ENCODE measurements around the gene PTGR3. TPM values are rescaled to one million over a fixed set of nuclear protein-coding genes. Genes with fewer than 3 reads are reported as not detected.

PTGR3 gene, protein sequence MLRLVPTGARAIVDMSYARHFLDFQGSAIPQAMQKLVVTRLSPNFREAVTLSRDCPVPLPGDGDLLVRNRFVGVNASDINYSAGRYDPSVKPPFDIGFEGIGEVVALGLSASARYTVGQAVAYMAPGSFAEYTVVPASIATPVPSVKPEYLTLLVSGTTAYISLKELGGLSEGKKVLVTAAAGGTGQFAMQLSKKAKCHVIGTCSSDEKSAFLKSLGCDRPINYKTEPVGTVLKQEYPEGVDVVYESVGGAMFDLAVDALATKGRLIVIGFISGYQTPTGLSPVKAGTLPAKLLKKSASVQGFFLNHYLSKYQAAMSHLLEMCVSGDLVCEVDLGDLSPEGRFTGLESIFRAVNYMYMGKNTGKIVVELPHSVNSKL
- total RNA-seq: 10 to 100 TPM; 28.4 to 33.0 TPM

DNA sequence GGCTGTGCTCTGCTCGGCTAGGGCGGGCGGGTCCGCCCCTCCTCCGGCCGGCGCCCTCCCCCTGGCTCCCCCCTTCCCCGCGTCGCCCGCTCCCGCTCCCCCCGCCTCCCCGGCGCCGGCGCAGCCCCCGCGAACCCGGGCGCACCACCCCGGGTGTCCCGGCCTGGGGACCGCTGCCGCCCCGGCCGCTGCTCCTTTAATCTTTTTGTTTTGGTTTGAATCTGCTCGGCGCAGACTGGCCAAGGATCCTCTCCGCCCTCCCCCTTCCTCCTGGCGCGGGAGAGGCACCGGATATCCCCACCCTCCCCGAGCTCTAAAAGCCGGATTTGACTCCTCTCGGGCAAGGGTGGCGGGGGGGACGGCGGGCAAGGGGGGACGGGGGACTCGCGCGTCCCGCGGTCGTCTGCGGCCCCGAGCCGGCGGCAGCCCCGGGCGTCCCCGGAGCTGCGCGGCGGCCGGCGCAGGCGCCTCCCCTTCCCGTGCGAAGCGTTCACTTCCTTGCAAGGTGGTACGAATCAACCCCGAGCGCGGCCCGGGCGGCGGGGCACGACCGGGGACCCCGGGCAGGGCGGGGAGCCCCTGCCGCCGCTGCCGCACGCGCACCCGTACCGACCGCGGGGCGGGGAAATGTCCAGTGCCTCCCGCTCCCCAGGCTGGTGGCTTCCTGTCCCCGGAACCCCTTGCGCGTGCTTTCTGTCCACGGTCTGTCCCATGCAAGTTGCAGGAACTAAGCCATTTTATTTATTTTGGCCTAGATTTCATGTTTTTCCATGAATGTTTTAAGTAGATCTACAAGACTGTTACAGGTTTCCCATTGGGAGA, at the start of gene PTGR3:
Gene PTGR3 (minus strand): TSS at position 11 of the 822 bp plus-strand sequence. CDS start 81 bp downstream, outside the sequence.
- intact Hi-C loops (cut with micrococcal nuclease): loop anchor here (2.0 to 10.0 kb wide), 7 partner anchors 257 to 1995 kb away; partner anchors contain the start of gene CYB5A
- H3K4me1 Mint-ChIP-seq (ENCODE audit: low read depth): peaks cover 51% of the 10 kb centered on the region
- peak; percentile 92 for DNase-seq
- H3K4me3 Mint-ChIP-seq: peak within 1 kb of the TSS; percentile 97
- H3K36me3 Mint-ChIP-seq (ENCODE audit: low read depth): peaks cover 8% of the 10 kb centered on the region
- H3K27ac Mint-ChIP-seq: peak within 1 kb of the TSS; percentile 98
- H3K27me3 Mint-ChIP-seq (ENCODE audit: low read depth): peaks cover 12% of the 10 kb centered on the region
- H3K9me3 Mint-ChIP-seq: no peaks in the 10 kb centered on the region
- CTCF ChIA-PET: interaction anchor here (2.9 kb wide), 1 partner anchor 37 kb away, joined by 7 read pairs; no protein-coding TSS in a partner anchor

DNA sequence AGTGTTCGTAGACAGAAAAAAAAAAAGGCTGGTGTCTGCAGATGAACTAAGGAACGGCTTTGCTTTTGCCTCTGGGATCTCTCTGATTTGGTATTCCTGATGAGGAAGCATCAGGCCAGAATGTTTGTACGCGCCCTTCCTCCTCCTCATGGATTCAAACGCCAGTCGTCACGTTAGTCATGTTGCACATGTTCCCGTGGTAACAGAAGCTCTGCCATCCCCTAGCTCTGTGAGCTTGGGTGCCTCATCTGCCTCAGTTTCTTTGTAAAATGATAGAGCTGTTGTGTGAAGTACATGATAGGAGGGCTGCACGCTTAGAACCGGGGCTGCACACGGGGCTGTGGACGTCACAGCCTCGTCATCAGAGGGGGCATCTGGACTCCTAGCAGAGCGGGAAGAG, 48.7 kb upstream of the PTGR3 start:
- Mint-ChIP-seq H3K4me1 (ENCODE audit: low read depth) (peaks cover 52% of the 10 kb centered on the region), H3K36me3 (ENCODE audit: low read depth) (no peaks in the 10 kb centered on the region), H3K27ac (no peak overlapping the region), H3K27me3 (ENCODE audit: low read depth) (no peaks in the 10 kb centered on the region), H3K9me3 (no peaks in the 10 kb centered on the region), H3K4me3 (no peak overlapping the region)
- DNase-seq: no peak
- CTCF ChIA-PET: no interaction called here
- intact Hi-C loops (cut with micrococcal nuclease): no loop called here

DNA sequence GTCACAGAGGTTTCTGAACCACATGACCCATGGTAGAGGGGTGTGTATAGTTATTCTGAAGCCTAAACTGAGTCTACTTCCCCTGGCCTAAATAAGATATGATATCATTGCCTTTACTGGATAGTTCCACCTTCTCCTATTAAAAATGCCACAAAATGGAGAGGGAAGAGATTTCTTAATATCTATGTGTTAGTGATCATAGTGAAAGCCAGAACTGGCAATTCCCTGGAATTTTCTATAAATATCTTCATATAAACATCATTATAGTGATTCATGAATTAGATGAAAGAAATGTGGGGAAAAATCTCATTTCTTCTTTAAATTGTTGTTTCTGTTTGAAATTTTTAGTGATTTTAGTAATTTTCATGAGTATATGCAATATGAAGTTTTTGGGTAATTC, 47.4 kb upstream of the PTGR3 start:
- no peaks in the 10 kb centered on the region for H3K27me3 Mint-ChIP-seq (ENCODE audit: low read depth)
- no peak overlapping the region for H3K4me3 Mint-ChIP-seq
- CTCF ChIA-PET: no interaction called here
- H3K36me3 Mint-ChIP-seq (ENCODE audit: low read depth): no peaks in the 10 kb centered on the region
- no peak for DNase-seq
- intact Hi-C loops (cut with micrococcal nuclease): no loop called here
- H3K27ac Mint-ChIP-seq: no peak overlapping the region
- H3K9me3 Mint-ChIP-seq: no peaks in the 10 kb centered on the region
- peaks cover 50% of the 10 kb centered on the region for H3K4me1 Mint-ChIP-seq (ENCODE audit: low read depth)

DNA sequence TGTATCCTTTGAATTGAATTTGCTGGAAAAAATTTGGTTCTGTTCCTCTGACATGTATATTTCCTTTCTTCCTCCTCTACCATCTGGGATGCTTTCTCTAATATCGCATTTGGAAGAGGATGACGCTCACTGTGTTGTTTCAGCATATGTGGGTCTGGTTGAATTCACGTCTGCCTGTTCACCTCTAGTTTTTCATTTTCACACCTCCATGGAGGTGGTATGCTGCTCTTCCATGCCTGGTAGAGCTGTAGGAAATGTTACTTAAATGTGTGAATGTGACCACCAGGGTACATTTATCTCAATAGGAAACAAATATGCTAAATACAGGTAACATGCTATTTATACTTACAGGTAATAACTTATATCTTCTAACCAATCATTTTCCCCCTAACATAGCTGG, 46.2 kb upstream of the PTGR3 start:
- Mint-ChIP-seq H3K27me3 (ENCODE audit: low read depth) (no peaks in the 10 kb centered on the region), H3K4me1 (ENCODE audit: low read depth) (peaks cover 46% of the 10 kb centered on the region), H3K27ac (no peak overlapping the region), H3K36me3 (ENCODE audit: low read depth) (no peaks in the 10 kb centered on the region), H3K9me3 (no peaks in the 10 kb centered on the region), H3K4me3 (no peak overlapping the region)
- intact Hi-C loops (cut with micrococcal nuclease): no loop called here
- no peak for DNase-seq
- CTCF ChIA-PET: no interaction called here

DNA sequence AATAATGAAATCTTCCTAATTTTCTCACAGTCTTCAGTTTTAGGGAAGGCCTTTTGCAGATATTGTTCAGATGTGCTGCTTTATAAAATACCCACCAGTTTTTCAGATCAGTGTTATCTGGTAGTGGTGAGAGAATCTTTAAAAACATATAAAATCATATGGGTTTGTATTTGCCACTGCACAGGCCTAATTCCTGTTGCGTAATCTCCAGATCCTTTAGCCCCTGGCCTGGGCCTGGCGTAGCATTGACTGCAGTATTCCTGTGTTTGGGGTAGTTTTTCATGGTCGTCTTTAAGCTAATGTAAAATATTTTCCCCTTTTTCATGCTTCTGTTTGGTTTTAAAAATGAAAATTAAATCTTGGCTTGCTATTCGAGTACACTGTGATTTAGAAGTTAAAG, 44.8 kb upstream of the PTGR3 start:
- CTCF ChIA-PET: interaction anchor here (0.7 kb wide), 1 partner anchor 10 kb away, joined by 3 read pairs; no protein-coding TSS in a partner anchor
- H3K4me1 Mint-ChIP-seq (ENCODE audit: low read depth): peaks cover 51% of the 10 kb centered on the region
- peaks cover 2% of the 10 kb centered on the region for H3K36me3 Mint-ChIP-seq (ENCODE audit: low read depth)
- no peak overlapping the region for H3K4me3 Mint-ChIP-seq
- H3K9me3 Mint-ChIP-seq: no peaks in the 10 kb centered on the region
- no peaks in the 10 kb centered on the region for H3K27me3 Mint-ChIP-seq (ENCODE audit: low read depth)
- intact Hi-C loops (cut with micrococcal nuclease): no loop called here
- no peak for DNase-seq
- H3K27ac Mint-ChIP-seq: no peak overlapping the region

DNA sequence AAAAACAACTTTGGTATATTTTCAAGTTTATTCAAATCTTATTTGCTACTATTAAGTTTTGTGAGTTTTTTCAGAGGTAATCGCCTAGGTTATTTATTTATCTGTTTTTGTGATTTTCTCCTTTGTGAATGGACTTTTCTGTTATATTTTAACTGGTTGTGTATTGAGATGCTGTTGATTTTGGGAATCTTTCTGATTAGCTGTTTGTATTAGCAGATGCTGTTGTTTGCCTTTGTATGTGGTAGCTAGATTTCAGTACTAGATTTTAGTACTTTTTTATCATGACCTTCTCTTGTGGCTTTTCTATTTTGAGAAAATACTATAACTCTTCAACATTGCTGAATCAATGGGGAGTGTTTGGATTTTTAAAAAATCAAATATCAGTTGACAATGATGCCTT, 44.1 kb upstream of the PTGR3 start:
- Mint-ChIP-seq H3K27ac (no peak overlapping the region), H3K9me3 (no peaks in the 10 kb centered on the region), H3K4me3 (no peak overlapping the region), H3K4me1 (ENCODE audit: low read depth) (peaks cover 58% of the 10 kb centered on the region), H3K36me3 (ENCODE audit: low read depth) (peaks cover 2% of the 10 kb centered on the region), H3K27me3 (ENCODE audit: low read depth) (no peaks in the 10 kb centered on the region)
- CTCF ChIA-PET: no interaction called here
- intact Hi-C loops (cut with micrococcal nuclease): no loop called here
- no peak for DNase-seq

DNA sequence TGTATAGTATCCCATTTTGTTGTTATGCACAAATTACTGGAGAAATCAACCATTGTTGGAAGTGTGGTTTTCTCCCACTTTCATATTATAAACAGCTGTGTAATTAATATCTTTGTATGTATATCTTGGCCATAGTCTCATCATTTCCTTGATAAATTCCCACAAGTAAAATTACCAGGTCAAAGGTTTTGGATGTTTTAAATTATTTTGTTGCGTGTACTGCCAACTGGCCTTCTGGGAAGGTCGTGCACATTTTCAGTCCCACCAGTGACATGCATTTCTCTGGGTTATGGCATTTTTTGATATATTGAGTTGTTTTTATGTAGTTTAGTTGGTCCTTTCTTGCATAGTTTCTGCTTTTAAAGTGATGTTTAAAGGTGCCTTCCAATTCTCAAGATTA, 43.2 kb upstream of the PTGR3 start:
- Mint-ChIP-seq H3K27ac (no peak overlapping the region), H3K9me3 (no peaks in the 10 kb centered on the region), H3K4me3 (no peak overlapping the region), H3K4me1 (ENCODE audit: low read depth) (peaks cover 58% of the 10 kb centered on the region), H3K36me3 (ENCODE audit: low read depth) (peaks cover 2% of the 10 kb centered on the region), H3K27me3 (ENCODE audit: low read depth) (no peaks in the 10 kb centered on the region)
- CTCF ChIA-PET: no interaction called here
- intact Hi-C loops (cut with micrococcal nuclease): no loop called here
- DNase-seq: no peak

DNA sequence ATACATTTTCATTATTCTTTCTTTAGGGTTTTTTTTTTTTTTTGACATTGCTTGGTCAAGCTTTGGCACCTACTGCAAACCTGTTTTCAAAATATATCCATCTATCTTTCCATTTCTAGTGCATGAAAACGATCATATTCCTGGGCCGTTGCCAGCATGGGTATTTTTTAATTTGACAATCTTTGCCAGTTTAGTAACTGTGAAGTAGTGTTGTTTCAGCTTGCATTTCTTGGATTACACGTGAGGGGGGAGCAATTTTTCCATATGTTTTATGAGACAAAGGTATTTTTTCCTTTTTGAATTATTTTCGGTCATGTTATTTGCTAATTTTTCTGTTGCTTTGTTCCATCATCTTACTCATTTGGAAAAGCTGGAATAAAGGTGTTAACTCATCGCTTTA, 42.5 kb upstream of the PTGR3 start:
- CTCF ChIA-PET: no interaction called here
- intact Hi-C loops (cut with micrococcal nuclease): no loop called here
- Mint-ChIP-seq H3K4me3 (no peak overlapping the region), H3K27me3 (ENCODE audit: low read depth) (no peaks in the 10 kb centered on the region), H3K9me3 (no peaks in the 10 kb centered on the region), H3K27ac (no peak overlapping the region), H3K4me1 (ENCODE audit: low read depth) (peaks cover 60% of the 10 kb centered on the region), H3K36me3 (ENCODE audit: low read depth) (peaks cover 2% of the 10 kb centered on the region)
- no peak for DNase-seq

DNA sequence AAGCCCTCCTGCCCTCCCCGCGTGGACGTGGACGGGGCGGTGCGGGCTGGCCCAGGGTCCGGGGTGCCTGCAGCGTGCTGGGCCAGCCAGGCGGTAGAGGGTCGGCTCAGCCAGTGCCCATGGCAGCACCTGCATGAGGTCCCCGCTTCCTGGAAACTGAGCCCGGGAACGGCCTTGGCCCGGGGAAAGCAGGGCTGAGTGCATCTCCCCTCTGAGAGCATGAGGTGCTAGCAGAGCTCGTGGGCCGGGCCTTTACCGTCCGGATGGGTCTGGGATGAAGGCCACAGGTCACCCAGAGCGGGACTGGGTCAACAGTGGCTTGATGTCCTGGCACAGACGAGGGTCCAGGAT, 41.5 kb upstream of the PTGR3 start:
- Mint-ChIP-seq H3K4me1 (ENCODE audit: low read depth) (peaks cover 65% of the 10 kb centered on the region), H3K27me3 (ENCODE audit: low read depth) (no peaks in the 10 kb centered on the region), H3K4me3 (no peak overlapping the region), H3K27ac (no peak overlapping the region), H3K9me3 (no peaks in the 10 kb centered on the region), H3K36me3 (ENCODE audit: low read depth) (peaks cover 2% of the 10 kb centered on the region)
- DNase-seq: no peak
- CTCF ChIA-PET: no interaction called here
- intact Hi-C loops (cut with micrococcal nuclease): no loop called here

DNA sequence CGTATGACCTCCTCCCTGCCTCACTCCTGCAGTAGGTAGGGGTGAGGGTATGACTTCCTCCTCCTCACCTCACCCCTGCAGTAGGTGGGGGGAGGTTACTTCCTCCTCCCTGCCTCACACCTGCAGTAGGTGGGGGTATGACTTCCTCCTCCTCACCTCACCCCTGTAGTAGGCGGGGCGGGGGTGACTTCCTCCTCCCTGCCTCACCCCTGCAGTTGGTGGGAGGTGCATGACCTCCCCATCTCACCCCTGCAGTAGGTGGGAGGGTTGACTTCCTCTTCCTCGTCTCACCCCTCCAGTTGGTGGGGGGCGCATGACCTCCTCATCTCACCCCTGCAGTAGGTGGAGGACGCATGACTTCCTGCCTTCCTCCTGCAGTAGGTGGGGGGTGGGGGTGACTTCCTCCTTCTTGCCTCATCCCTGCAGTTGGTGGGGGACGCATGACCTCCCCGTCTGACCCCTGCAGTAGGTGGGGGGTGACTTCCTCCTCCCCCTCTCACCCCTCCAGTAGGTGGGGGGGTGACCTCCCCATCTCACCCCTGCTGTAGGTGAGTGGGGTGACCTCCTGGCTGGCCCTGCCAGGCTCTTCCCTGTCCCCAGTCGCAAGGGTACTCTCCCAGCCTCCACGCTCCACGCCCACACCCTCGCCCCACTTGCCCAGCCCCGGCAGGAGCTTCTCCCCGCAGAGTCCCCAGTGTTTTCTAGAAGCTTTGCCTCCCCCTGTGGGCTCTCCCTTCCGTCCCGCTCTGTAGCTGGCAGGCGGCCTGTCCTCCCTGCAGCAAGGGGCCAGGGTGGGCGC, 40.9 kb upstream of the PTGR3 start:
- H3K36me3 Mint-ChIP-seq (ENCODE audit: low read depth): peaks cover 2% of the 10 kb centered on the region
- H3K27ac Mint-ChIP-seq: peak overlapping the region; percentile 63
- intact Hi-C loops (cut with micrococcal nuclease): loop anchor here (5.0 to 10.0 kb wide), 2 partner anchors 227 to 755 kb away; partner anchors contain the start of gene CNDP2
- H3K9me3 Mint-ChIP-seq: no peaks in the 10 kb centered on the region
- H3K4me1 Mint-ChIP-seq (ENCODE audit: low read depth): peaks cover 64% of the 10 kb centered on the region
- CTCF ChIA-PET: no interaction called here
- no peak overlapping the region for H3K4me3 Mint-ChIP-seq
- H3K27me3 Mint-ChIP-seq (ENCODE audit: low read depth): no peaks in the 10 kb centered on the region
- peak; percentile 46 for DNase-seq

DNA sequence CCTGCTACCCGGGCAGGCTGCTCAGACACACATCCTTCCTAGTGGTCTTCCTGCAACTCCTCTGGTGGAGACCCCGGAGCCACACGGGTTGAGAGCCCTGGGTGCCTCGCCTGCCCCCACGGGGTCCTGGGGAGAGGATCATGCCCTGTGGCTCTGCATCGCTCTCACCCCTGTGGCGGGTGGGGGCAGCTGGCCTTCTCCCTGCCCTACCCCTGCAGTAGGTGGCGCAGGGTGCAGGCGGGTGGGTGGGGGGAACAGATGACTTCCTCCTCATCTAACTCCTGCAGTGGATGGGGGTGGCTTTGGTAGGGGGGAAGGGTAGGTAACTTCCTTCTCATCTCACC, 40.2 kb upstream of the PTGR3 start:
- Mint-ChIP-seq H3K4me1 (ENCODE audit: low read depth) (peaks cover 68% of the 10 kb centered on the region), H3K4me3 (no peak overlapping the region), H3K27me3 (ENCODE audit: low read depth) (no peaks in the 10 kb centered on the region), H3K36me3 (ENCODE audit: low read depth) (peaks cover 2% of the 10 kb centered on the region), H3K9me3 (no peaks in the 10 kb centered on the region), H3K27ac (peak overlapping the region; percentile 93)
- CTCF ChIA-PET: no interaction called here
- intact Hi-C loops (cut with micrococcal nuclease): loop anchor here (5.0 to 10.0 kb wide), 2 partner anchors 228 to 754 kb away; partner anchors contain the start of gene CNDP2
- no peak for DNase-seq
